HG03565 (cell line): ENCODE results near the gene CTNNA2.

Experiments
- ATAC-seq: cut with Tn5 transposase; IDR thresholded peaks from one replicate; pipeline ENCODE4 v1.9.1; 2021; ENCODE audit warnings: mild to moderate bottlenecking, moderate library complexity; ENCODE audit not compliant: unreplicated experiment

CTNNA2 gene

DNA sequence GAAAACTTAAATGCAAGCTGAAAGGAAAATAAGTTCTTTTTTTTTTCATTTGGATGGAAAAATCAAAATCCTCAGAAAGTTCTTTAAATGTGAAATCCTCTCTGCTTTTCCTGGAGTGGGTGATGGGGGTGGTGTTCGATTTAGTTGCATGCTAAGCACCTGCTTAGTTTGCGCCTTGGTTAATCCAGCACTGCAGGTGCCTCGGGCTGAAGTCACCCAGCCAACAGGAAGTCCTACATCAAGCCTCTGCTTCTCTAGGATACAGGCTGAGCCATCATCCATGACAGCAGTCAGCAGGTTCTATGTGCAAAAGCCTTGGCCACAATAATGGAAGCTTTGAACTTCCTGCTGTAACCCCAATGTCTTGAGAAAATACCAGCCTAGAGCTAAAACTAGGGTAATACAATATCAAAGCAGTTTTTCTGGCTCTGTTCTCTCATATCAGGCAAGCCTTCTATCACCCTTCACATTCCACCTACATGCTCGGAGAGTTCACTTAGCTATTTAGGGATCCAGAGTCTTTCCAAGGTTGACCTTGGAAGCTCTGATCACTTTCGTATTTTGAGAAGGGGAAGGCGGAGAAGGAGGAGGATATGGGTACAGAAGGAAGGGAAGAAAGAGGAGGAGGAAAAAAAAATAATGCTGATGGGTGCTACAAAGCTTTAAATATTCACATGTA, 907.8 kb downstream of the CTNNA2 start:
- ATAC-seq = no peak

- no peak for ATAC-seq
Observed at GRCh38 chr2:80429251-80429650, 916.4 kb downstream of the CTNNA2 start.

DNA sequence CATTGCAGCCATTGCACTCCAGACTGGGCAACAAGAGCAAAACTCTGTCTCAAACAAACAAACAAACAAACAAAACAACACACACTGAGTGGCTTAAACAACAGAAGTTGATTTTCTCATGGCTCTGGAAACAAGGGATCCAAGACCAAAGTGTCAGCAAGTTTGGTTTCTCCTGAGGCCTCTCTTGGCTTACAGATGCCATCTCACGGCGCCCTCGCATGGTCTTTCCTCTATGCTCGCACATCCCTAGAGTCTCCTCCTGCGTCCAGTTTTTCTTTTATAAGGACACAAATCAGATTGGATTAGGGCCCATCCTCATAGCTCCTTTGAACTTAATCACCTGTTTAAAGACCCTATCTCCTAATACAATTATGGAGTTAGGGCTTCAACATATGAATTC, 925.1 kb downstream of the CTNNA2 start:
- ATAC-seq = no peak

DNA sequence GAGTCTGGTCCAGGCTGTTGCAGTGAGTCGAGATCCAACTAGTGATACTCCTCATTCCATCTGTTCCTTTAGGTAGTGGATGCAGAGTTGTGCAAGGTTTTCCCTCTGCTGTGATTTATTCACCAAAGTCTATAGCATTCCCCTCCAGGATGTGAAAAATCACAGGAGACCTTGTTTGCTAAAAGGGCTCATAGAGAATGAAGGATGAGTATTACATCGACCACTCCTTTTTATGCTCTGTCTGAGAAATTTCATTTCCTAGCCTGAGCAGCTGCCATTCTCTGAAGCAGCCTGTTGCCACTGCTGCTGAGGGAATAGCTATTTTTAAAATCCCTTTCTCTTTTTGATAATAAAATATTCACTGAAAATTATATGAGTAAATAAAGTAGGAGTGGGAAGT, 925.8 kb downstream of the CTNNA2 start:
- ATAC-seq = no peak

DNA sequence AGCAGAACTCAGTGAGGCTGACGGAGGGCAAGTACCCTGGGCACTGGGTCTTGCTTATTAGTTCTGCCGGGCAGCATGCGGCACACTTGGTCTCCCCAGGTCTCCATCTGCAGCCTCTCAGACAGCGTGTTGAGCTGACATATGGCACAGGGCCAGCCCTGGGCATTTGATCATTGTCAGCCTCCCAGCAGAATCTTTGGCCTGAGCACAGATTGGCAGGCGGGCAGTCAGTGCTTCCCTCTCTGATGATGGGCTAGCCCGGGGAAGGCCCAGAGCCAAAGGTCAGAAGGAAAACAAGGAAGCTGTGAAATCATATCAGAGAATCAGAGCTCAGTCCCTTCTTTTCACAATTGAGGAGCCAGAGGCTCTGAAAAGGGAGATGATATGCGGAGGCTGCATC, 941.8 kb downstream of the CTNNA2 start:
- no peak for ATAC-seq

GRCh38 chr2:80459028-80459427, 946.2 kb downstream of the CTNNA2 start:
- no peak for ATAC-seq

- ATAC-seq = no peak
Observed at GRCh38 chr2:80461505-80462197, 948.8 kb downstream of the CTNNA2 start.

DNA sequence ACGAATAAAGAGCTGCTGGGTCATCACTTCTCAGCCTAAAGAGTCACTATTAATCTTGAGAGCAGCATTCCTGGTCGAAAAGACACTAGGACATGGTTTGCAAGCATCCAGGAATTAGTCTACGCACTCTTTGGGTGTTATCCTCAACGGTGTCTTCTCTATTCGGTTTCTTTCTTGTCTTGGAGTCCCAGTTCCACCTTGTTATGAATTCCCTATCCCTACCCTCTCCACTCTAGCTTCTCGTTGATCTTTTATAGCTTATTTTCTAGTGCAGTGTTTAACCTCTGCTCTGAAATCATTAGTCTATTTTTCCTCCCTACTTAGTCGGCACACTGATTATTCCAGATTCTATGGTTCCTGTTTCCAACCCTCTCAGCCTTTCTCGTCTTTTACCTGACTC, 949.8 kb downstream of the CTNNA2 start:
- no peak for ATAC-seq

- no peak for ATAC-seq
Observed at GRCh38 chr2:80464275-80464674, 951.4 kb downstream of the CTNNA2 start.

DNA sequence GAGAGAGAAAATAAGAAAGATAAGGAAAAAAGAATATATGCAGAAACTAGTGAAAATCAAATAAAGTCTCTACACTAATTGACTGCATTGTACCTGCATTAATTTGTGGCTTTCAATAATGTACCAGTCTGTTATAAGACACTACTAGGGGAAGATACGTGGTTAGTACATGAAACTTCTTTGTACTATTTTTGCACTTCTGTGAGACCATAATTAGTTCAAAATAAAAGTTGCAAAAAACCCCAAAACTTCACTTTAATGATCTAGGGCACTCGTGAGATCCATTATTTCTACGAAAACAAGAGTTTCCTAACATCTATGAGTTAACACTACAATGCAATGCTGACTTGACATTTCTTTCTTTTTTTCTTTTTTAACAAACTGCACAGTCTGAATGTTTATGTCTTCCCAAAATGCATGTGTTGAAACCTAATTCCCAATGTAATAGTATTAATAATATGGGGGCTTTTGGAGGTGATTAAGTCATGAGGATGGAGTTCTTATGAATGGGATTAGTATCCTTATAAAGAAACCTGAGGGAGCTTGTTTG, 954.5 kb downstream of the CTNNA2 start:
- ATAC-seq = no peak

GRCh38 chr2:80469428-80469827, 956.6 kb downstream of the CTNNA2 start:
- no peak for ATAC-seq

GRCh38 chr2:80473069-80473468, 960.2 kb downstream of the CTNNA2 start:
- ATAC-seq = no peak

DNA sequence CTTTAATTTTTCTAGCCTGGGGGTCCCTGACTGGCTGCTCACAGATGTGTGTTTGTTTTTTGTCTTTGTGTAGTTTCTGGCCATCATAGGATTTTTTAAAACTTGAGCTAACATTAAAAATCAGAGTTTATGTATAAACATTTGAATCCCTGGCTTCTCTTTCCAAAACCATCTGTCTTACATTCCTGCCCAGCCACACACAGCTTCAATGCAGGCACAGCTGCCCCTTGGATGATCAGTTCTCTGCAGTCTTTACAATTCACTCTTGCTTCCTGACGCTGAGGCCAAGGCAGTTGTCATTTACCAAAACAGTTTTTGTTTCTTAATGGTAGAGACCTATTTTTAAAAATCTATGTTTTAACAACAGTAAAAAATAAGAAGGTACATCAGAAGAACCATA, 960.9 kb downstream of the CTNNA2 start:
- ATAC-seq = no peak

- ATAC-seq = no peak
Observed at GRCh38 chr2:80475970-80476369, 963.1 kb downstream of the CTNNA2 start.

DNA sequence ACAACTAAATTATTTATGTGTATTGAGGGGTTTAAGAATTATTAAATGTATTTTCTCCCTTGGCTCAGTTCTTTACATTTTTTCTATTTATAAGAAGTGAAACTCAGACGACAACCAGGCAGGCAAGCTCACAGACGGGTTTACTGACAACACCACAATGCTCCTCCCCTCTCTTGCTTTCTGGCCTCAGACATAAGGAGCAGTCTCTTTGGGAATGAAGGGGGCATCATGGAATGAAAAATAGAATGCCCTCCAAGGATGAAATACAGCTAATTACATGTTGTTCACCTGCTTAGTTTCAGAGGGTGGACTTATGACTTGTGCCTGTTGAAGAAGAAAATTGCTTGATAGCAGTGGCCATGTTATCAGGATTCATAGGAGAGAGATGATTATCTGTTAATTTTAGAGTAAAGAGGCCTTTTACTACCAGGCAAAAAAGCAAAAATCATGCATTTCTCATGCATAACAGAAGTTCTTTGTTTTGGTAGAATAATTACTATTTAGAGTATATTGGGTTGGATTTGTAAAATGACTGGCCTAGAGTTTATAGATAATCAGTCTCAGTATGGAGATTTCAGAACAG, 963.8 kb downstream of the CTNNA2 start:
- ATAC-seq = no peak

DNA sequence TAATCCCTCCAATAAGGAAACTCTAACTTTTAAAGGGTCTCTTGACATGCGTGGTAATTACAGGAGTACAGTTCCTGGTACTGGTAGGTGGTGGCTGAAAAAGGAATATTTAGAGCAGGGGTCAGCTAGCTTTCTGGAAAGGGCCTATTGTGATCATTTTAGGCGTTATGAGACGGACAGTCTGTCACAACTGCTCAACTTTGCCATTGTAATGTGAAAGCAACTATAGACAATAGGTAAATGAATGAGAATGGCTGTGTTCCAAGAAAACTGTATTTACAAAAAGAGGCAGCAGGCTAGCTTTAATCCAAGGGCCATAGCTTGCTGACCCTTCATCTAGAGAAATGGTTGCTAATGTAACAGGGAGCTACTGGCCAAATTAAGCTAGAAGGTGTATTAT, 969.4 kb downstream of the CTNNA2 start:
- no peak for ATAC-seq

- no peak for ATAC-seq
Observed at GRCh38 chr2:80489717-80490116, 976.9 kb downstream of the CTNNA2 start.

DNA sequence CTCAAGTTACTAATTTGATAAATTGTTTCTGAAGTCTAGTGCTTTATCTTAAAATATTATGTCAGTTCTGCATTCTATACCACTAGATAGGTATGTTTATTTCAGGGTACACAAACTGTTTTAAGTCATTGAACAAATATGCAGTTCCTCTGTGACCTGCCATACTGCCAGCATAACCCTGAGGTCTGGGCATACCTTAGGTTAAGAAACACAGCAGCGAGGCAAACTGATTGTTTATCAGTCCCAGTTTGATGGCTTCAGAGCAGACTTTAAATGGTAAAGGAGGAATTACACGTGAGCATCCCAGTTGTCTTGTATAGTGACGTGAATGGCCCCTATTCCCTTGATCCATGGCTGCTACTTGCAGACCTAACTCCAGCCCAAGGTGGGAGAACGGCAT, 978.1 kb downstream of the CTNNA2 start:
- no peak for ATAC-seq

- ATAC-seq = no peak
Observed at GRCh38 chr2:80496346-80496745, 983.5 kb downstream of the CTNNA2 start.

- no peak for ATAC-seq
Observed at GRCh38 chr2:80496775-80497174, 983.9 kb downstream of the CTNNA2 start.

DNA sequence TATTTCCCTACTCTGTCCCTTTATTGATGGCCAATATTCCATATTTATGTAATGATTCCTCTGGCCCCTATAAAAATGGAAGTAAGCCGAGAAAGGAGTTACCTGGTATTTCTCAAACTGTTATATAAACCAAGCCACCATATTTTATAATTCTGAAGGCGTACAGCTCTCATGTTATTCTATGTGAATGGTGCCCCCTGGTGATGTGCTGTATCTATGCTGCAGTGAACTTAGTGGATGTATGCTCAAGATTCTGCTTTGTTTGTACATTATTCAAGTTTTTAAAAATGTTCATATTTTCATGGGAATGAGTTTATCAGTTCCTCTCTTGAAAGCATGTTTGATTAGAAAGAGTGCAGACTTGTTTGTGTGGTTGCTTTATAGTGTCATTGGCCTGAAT, 986.2 kb downstream of the CTNNA2 start:
- no peak for ATAC-seq
